K562 (cell line): ENCODE data around the gene UCKL1. TPM values are rescaled to one million over a fixed set of nuclear protein-coding genes. Genes with fewer than 3 reads are reported as not detected.

Experiments
- ATAC-seq: fragments of 200-7000 bp; cut with Tn5 transposase; 3 replicates; pipeline ENCODE4 v1.9.1; 2020; ENCODE audit warnings: moderate library complexity
- BruUV-seq: library from RNA; stranded (reverse); fragments of 400-500 nt; replicated peaks from 2 replicates; lab custom pipeline; 2021; lab: Mats Ljungman, UMichigan
- CTCF ChIA-PET: fragments of 300-600 bp; formaldehyde crosslinking; extraction: SDS; loops from one replicate; lab custom pipeline; 2021; ENCODE audit warnings: low intra/inter-chr PET ratio; lab: Yijun Ruan, JAX
- POLR2A ChIA-PET: fragments of 300-600, 350-650 bp; sonication (Branson Sonifier 250); formaldehyde crosslinking; extraction: SDS; loops from one replicate; lab custom pipeline; 2021; ENCODE audit warnings: antibody characterized with exemption, inconsistent platforms; lab: Yijun Ruan, JAX
- DNase-seq, 4 experiments: peaks; one replicate each; pipeline versions ENCODE4 v3.0.0 to v3.0.0-alpha.2; 2011 to 2018; ENCODE audit warnings: low spot score in 3 of 4, mixed read lengths in 3 of 4; ENCODE audit errors: extremely low read depth in 1 of 4
- FAIRE-seq: peaks from 2 replicates; lab custom pipeline; 2011; peaks lifted over from hg19 to GRCh38; lab: Jason Lieb, UNC
- H2AFZ ChIP-seq: 2 replicates; pipeline ENCODE4 v1.6.0; 2011; ENCODE audit warnings: low read depth, low read length, control low read depth, inconsistent platforms
- H3K27ac ChIP-seq: fragments of 200-600 bp; 3 replicates; pipeline ENCODE4 v1.8.0; 2011; ENCODE audit warnings: low read depth, mild to moderate bottlenecking, control low read depth, inconsistent platforms, low read length, moderate library complexity, mixed read lengths; ENCODE audit errors: extremely low read depth
- H3K27me3 ChIP-seq, 2 experiments: fragments of 300-600 bp in 1 of 2; 2 replicates in 1 of 2; 3 replicates in 1 of 2; pipeline versions ENCODE4 v1.6.0 to v1.8.0; 2011; ENCODE audit warnings: inconsistent platforms in 2 of 2, low read length in 2 of 2, mild to moderate bottlenecking in 1 of 2, mixed read lengths in 1 of 2, moderate library complexity in 1 of 2; ENCODE audit not compliant: control insufficient read depth in 2 of 2, insufficient read depth in 2 of 2
- H3K36me3 ChIP-seq: fragments of 300-600 bp; 3 replicates; pipeline ENCODE4 v1.8.0; 2011; ENCODE audit warnings: mild to moderate bottlenecking, low read length, inconsistent platforms; ENCODE audit not compliant: control insufficient read depth, insufficient read depth
- H3K4me1 ChIP-seq, 2 experiments: fragments of 200-600 bp in 1 of 2; replicated peaks in 1 of 2; 2 replicates in 1 of 2; 3 replicates in 1 of 2; pipeline versions ENCODE4 v1.5.1 to v1.8.0; 2011; ENCODE audit warnings: inconsistent platforms in 2 of 2, low read length in 2 of 2, mild to moderate bottlenecking in 1 of 2, mixed read lengths in 1 of 2, moderate library complexity in 1 of 2; ENCODE audit not compliant: control insufficient read depth in 2 of 2, insufficient read depth in 2 of 2
- H3K4me2 ChIP-seq: 2 replicates; pipeline ENCODE4 v1.6.1; 2011; ENCODE audit warnings: low read length, control low read depth, inconsistent platforms, mixed read lengths; ENCODE audit not compliant: insufficient read depth
- H3K4me3 ChIP-seq: fragments of 200-600 bp; sonication (generic), shearing (Covaris generic); 2 replicates; pipeline ENCODE4 v1.5.1; 2016; ENCODE audit warnings: control low read depth, inconsistent platforms
- H3K79me2 ChIP-seq: fragments of 200-600 bp; 3 replicates; pipeline ENCODE4 v1.8.0; 2011; ENCODE audit warnings: low read length, inconsistent platforms; ENCODE audit not compliant: control insufficient read depth, insufficient read depth
- H3K9ac ChIP-seq, 2 experiments: 2 replicates each; pipeline versions ENCODE4 v1.6.0 to v1.6.1; 2011; ENCODE audit warnings: low read depth in 2 of 2, low read length in 2 of 2, control low read depth in 1 of 2, inconsistent platforms in 1 of 2, mild to moderate bottlenecking in 1 of 2, mixed read lengths in 1 of 2; ENCODE audit not compliant: insufficient read depth in 1 of 2
- H3K9me1 ChIP-seq: one replicate; pipeline ENCODE4 v1.6.0; 2011; ENCODE audit warnings: inconsistent platforms, mild to moderate bottlenecking, low read length, moderate library complexity; ENCODE audit not compliant: control insufficient read depth, insufficient read depth
- H3K9me3 ChIP-seq: replicated peaks from 2 replicates; pipeline ENCODE4 v1.5.1; 2011; ENCODE audit warnings: low read depth, low read length, inconsistent platforms; ENCODE audit not compliant: control insufficient read depth, insufficient read depth
- H4K20me1 ChIP-seq: replicated peaks from 2 replicates; pipeline ENCODE4 v1.6.1; 2011; ENCODE audit warnings: low read length, inconsistent platforms, mixed read lengths; ENCODE audit not compliant: control insufficient read depth, insufficient read depth
- BCOR ChIP-seq: fragments of 450-650 bp; IDR thresholded peaks from 2 replicates; pipeline ENCODE4 v1.6.1; 2016
- ETV5 ChIP-seq: sonication (generic); formaldehyde crosslinking; IDR thresholded peaks from 2 replicates; pipeline ENCODE4 v1.4.0; 2020; ENCODE audit warnings: low read depth, mild to moderate bottlenecking, missing genetic modification reagents
- ETV6 ChIP-seq, 3 experiments: fragments of 150-350 bp in 1 of 3; sonication (generic) in 1 of 3; formaldehyde crosslinking in 1 of 3; IDR thresholded peaks; 2 replicates each; pipeline versions ENCODE4 v1.6.1 to v1.8.0; 2014 to 2022; ENCODE audit warnings: borderline replicate concordance in 2 of 3, low read depth in 2 of 3, antibody characterized with exemption in 1 of 3, low read length in 1 of 3, mild to moderate bottlenecking in 1 of 3, missing genetic modification reagents in 1 of 3
- HDAC1 ChIP-seq, 2 experiments: fragments of 450-650 bp; IDR thresholded peaks; 2 replicates each; pipeline ENCODE4 v1.6.1; 2016 to 2017; ENCODE audit warnings: inconsistent platforms in 1 of 2, mild to moderate bottlenecking in 1 of 2, moderate library complexity in 1 of 2
- MAZ ChIP-seq, 2 experiments: fragments of 450-650 bp in 1 of 2; sonication (generic) in 1 of 2; formaldehyde crosslinking; IDR thresholded peaks in 1 of 2; conservative IDR thresholded peaks in 1 of 2; 2 replicates each; pipeline versions ENCODE4 v1.4.0 to v1.5.0; 2020; ENCODE audit warnings: mild to moderate bottlenecking in 1 of 2, missing genetic modification reagents in 1 of 2
- WGBS: fragments of 100-300 bp; shearing (Covaris generic); methylation state at CpG from one replicate; pipeline ENCODE4 v1.1.6; 2016; ENCODE audit warnings: low coverage, mixed read lengths; ENCODE audit not compliant: insufficient coverage; ENCODE audit errors: missing lambda C conversion rate; 5-methylcytosine and 5-hydroxymethylcytosine counted together
- in situ Hi-C: fragments of 300-500 bp; cut with MboI; formaldehyde crosslinking; loops from 4 replicates; pipeline ENCODE4 v1.15.0; 2018; ENCODE audit warnings: inconsistent platforms, mixed read lengths
- intact Hi-C: fragments of 100-400 bp; cut with micrococcal nuclease; formaldehyde crosslinking; loops from 2 replicates; pipeline ENCODE4 v1.14.2; 2022
- polyA plus RNA-seq, 8 experiments: library from polyadenylated mRNA; depleted of rRNA in 4 of 8; stranded (reverse) in 5 of 8; unstranded in 3 of 8; fragments of >200 nt; fragmentation: Nextera tagmentation in 2 of 8; fragmentation: Illumina TruSeq in 1 of 8; extraction: Ambion mirVana in 2 of 8; extraction: Trizol in 1 of 8; gene quantifications; 2 replicates each; pipeline versions ENCODE4 v1.2.1 to v1.2.3, GENCODE V29; 2011 to 2014; ENCODE audit warnings: inconsistent platforms in 1 of 8, missing spikeins in 1 of 8
- total RNA-seq, 7 experiments: library from RNA; depleted of rRNA in 6 of 7; stranded (reverse); fragments of >200 nt in 6 of 7; fragmentation: Illumina TruSeq in 2 of 7; extraction: Trizol in 2 of 7; gene quantifications; 2 replicates each; pipeline versions ENCODE4 v1.2.1 to v1.2.3, GENCODE V29; 2011 to 2021; ENCODE audit warnings: low replicate concordance in 1 of 7
- TF ChIP-seq, protein P1 (sequence below): IDR thresholded peaks from 2 replicates; pipeline ENCODE4 v1.6.1; 2016; ENCODE audit warnings: missing genetic modification characterization, missing compliant biosample characterization

UCKL1 gene
- total and polyA plus RNA-seq, 9 of the 15 experiments (the other 6 are each of a cell fraction or from before 2014, with no cell fraction given) = 3.1 to 52.8 (median 24.2) TPM

DNA sequence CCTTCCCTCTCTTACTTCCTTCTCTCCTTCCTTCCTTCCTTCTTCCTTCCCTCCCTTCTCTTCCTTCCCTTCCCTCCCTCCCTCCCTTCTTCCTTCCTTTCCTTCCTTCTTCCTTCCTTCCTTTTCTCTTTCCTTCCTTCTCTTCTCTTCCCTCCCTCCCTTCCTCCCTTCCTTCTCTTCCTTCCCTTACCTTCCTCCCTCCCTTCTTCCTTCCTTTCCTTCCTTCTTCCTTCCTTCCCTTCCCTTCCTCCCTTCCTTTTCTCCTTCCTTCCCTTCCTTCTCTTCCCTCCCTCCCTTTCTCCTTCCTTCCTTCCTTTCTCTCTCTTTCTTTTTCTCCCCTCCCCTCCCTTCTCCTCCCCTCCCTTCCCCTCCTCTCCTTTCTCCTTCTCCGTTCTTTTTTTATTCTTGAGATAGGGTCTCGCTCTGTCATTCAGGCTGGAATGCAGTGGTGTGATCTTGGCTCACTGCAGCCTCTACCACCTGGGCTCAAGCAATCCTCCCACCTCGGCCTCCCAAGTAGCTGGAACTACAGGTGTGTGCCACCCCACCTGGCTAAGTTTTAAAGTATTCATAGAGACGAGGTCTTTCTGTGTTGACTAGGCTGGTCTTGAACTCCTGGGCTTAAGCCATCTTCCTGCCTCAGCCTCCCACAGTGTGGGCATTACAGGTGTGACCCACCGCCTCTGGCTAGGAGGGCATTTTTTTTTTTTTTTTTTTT, 14.7 kb upstream of the UCKL1 start:
- intact Hi-C loops = loop anchor here (5.0 to 10.0 kb wide), 3 partner anchors 64 to 186 kb away; partner anchors contain the start of genes ABHD16B and TPD52L2
- Histone ChIP-seq H3K36me3 (peaks cover 36% of the 10 kb centered on the region; the same call in 1 of the 3 replicates), H3K4me3 (no peak overlapping the region), H3K9ac (peak overlapping the region in 1 of 2 experiments; percentile 91; a peak in 1 of 4 replicates), H3K27ac (no peak overlapping the region), H3K27me3 (no peaks in the 10 kb centered on the region), H3K4me1 (peaks cover 17 to 61% of the 10 kb centered on the region in 2 experiments), H4K20me1 (no peaks in the 10 kb centered on the region), H3K9me1 (no peaks in the 10 kb centered on the region), H3K79me2 (peaks cover 21% of the 10 kb centered on the region), H2AFZ (no peak overlapping the region), H3K9me3 (no peaks in the 10 kb centered on the region), H3K4me2 (no peak overlapping the region)
- in situ Hi-C loops = no loop called here
- POLR2A ChIA-PET = no interaction called here
- CTCF ChIA-PET = interaction anchor here (0.6 kb wide), 1 partner anchor 12 kb away, joined by 3 read pairs; no protein-coding TSS in a partner anchor
- no TSS peak for BruUV-seq
- FAIRE-seq (peak; percentile 15), DNase-seq (no peak), ATAC-seq (no peak)
- 59% methylated on average over 4 of the region's 5 CpGs for WGBS
- TF ChIP-seq, protein P1, sequence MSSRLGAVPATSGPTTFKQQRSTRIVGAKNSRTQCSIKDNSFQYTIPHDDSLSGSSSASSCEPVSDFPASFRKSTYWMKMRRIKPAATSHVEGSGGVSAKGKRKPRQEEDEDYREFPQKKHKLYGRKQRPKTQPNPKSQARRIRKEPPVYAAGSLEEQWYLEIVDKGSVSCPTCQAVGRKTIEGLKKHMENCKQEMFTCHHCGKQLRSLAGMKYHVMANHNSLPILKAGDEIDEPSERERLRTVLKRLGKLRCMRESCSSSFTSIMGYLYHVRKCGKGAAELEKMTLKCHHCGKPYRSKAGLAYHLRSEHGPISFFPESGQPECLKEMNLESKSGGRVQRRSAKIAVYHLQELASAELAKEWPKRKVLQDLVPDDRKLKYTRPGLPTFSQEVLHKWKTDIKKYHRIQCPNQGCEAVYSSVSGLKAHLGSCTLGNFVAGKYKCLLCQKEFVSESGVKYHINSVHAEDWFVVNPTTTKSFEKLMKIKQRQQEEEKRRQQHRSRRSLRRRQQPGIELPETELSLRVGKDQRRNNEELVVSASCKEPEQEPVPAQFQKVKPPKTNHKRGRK (tag) = peak; percentile 91
- TF ChIP-seq BCOR = peak; percentile 10; the same call in 1 of the 2 replicates
- no peak for TF ChIP-seq MAZ (CRISPR knock-in tag; conservative IDR thresholded peaks at IDR 0.05 in 1 of 2, IDR thresholded peaks at IDR 0.05 in 1 of 2)
- TF ChIP-seq ETV6 (IDR thresholded peaks at IDR 0.05; ENCODE audit: borderline replicate concordance in 1 of 2, low read depth in 2 of 2, low read length in 1 of 2) = peak in 1 of 2 experiments; percentile 80; a peak in 2 of 4 replicates
- TF ChIP-seq ETV6 (CRISPR knock-in tag; IDR thresholded peaks at IDR 0.05; ENCODE audit: borderline replicate concordance) = no peak
- TF ChIP-seq HDAC1 (IDR thresholded peaks at IDR 0.05) = 0 out of 4 replicates have a peak, but pooled peaks of 1 of the 2 experiments have one; percentile 25
- no peak for TF ChIP-seq ETV5 (CRISPR knock-in tag)
